GM18868 (cell line): Measurements from ENCODE around the gene NUDCD3.
A peak's percentile ranks its signal among the peaks of the same experiment; 100 is the strongest.
"Not testable (repeated sequence)": the region's sequence is repeated elsewhere in the genome, so short reads cannot be mapped to it uniquely, and the experiment has no call there.

Experiments
- ATAC-seq: cut with Tn5 transposase; IDR thresholded peaks from one replicate; pipeline ENCODE4 v1.9.1; 2021; ENCODE audit warnings: mild to moderate bottlenecking, moderate library complexity; ENCODE audit not compliant: unreplicated experiment

NUDCD3 gene

GRCh38 chr7:44518761-44519160 is 28.3 kb upstream of the NUDCD3 start:
- ATAC-seq = no peak

DNA sequence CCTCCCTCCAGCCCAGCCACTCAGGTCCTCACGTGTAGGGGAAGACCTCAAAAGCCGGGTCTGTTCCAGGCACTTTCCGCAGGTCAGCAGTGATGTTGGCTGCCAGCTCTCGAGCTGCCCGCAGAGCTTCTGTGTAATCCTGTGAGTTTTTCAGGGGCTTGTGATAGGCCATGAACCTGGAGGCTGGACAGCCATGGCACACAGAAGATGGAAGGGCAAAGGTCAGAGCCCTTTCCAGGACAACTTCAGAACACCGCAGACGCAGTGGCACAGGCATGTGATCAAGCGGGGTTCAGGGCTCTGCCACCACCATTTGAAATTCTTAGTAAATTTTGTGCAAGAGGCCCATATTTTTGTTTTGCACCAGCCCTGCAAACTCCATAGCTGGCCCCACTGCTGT is 26.7 kb upstream of the NUDCD3 start:
- no peak for ATAC-seq

- ATAC-seq = no peak
These were observed 25.3 kb upstream of the NUDCD3 start for GRCh38 chr7:44515590-44516268.

DNA sequence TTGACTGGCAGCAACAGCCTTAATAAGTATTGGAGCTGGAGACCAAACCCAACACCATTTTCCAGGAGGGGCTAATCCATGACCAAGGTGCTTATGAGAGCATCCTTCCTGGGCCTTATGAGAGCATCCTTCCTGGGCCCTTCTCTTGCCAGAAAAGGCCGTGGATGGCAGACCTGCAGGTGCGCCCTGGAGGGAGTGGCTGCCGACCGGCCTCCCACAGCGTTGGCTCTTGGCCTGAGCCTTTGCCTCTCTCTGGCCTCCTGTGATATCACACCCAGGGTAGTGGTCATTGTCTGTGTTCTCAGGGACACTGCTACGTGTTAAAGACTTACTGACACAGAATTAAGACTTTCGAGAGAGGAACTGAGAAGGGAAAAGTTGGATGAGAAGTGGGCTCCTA is 22.3 kb upstream of the NUDCD3 start:
- ATAC-seq = no peak

GRCh38 chr7:44511863-44512468 is 21.5 kb upstream of the NUDCD3 start:
- no peak for ATAC-seq

DNA sequence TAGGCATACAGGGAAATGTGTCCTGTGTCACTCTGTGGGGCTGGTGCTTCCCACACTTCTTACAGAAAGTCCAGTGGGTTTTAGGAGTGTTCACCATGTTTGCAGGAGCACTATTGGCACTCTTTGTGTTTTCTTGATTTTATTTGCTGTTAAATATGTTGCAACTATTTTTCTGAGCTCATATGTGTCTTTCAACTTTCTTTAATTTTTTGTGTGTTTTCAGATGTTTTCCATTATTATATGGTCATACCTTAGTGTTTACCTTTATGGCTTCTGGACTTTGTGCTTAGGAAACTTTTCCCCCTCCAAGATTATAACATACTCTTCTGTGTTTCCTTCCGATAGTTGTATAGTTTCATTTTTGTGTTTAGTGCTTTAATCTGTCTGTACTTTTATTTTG is 20.8 kb upstream of the NUDCD3 start:
- no peak for ATAC-seq

DNA sequence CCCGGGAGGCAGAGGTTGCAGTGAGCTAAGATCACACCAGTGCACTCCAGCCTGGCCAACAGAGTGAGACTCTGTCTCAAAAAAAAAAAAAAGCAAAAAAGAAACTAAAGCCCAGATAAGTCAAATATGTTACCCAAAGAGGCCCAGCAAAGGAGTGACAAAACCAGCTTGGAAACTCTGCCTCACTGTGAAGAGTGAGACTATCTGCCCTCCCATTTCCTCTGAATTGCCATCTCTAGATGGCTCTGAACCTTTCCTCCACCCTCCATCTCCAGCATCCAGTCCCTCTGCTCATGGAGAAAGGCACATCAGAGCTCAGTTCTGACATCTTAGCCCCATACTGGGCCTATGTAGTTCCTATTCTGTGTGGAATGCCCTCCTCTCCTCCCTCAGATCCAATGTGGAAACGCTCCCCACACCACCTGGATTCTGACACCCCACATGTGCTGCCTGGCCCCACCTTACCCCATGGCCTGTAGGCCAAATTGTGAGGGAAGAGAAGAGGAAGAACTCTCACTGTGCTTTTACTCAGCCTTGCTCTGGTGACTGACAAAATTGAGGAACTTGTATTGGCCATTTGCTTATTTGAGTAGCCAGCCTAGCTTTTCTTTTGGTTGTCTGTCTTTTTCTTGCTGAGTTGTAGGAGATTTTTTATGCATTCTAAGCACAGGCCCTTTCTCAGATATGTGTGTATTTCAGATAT is 18.0 kb upstream of the NUDCD3 start:
- no peak for ATAC-seq

GRCh38 chr7:44506592-44507288 is 16.3 kb upstream of the NUDCD3 start:
- ATAC-seq = not testable (repeated sequence)

DNA sequence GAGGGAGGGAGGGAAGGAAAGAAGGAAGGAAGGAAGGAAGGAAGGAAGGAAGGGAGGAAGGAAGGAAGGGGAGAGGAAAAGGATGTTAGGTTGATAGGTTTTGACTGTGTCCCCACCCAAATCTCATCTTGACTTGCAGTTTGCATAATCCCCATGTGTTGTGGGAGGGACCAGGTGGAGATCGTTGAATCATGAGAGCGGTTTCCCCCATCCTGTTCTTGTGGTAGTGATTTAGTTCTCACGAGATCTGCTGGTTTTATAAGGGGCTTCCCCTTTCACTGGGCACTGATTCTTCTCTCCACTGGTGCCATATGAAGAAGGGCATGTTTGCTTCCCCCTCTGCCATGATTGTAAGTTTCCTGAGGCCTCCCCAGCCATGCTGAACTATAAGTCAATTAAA is 15.1 kb upstream of the NUDCD3 start:
- ATAC-seq = no peak

- ATAC-seq = no peak
These were observed 7.9 kb upstream of the NUDCD3 start for GRCh38 chr7:44498230-44498954.

GRCh38 chr7:44497155-44498027 is 6.9 kb upstream of the NUDCD3 start:
- no peak for ATAC-seq

DNA sequence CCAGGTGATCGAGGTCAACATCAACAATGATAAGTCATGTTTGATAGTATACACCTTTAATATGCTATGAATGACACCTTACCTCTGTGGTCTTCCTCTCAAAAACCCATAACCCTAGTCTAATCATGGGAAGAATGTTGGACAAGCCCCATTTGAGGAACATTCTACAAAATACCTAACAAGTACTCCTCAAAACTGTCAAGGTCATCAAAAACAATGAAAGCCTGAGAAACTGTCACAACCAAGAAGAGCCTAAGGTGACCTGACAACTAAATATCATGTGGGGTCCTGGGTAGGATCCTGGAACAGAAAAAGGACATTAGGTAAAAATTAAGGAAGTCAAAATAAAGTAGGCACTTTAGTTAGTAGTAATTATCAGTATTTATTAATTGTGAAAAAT is 5.9 kb upstream of the NUDCD3 start:
- ATAC-seq = no peak

- ATAC-seq = no peak
These were observed 4.5 kb upstream of the NUDCD3 start for GRCh38 chr7:44494960-44495359.

DNA sequence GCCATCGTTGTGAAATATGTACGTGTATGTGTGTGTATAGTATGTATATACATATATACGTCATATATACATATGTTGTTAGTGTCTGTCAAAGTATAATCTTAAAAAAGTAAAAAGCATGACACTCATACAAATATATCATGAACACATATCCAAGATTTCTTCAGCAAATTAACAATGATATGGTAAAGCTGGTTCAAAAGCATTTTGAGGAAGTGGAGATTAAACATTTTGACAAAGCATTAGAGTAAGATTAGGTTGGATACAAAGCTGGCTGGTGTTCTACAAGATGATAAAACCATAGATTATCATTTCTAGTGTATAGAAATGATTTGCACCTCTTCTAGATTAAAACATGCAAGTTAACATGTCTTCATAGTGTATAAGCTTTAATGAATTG is 771 bp upstream of the NUDCD3 start:
- no peak for ATAC-seq

GRCh38 chr7:44489955-44490350 is 505 bp downstream of the NUDCD3 start:
- ATAC-seq = peak; percentile 13

- ATAC-seq = no peak
These were observed 1.5 kb downstream of the NUDCD3 start for GRCh38 chr7:44488955-44489354.

- ATAC-seq = no peak
These were observed 3.8 kb downstream of the NUDCD3 start for GRCh38 chr7:44486693-44487092.

DNA sequence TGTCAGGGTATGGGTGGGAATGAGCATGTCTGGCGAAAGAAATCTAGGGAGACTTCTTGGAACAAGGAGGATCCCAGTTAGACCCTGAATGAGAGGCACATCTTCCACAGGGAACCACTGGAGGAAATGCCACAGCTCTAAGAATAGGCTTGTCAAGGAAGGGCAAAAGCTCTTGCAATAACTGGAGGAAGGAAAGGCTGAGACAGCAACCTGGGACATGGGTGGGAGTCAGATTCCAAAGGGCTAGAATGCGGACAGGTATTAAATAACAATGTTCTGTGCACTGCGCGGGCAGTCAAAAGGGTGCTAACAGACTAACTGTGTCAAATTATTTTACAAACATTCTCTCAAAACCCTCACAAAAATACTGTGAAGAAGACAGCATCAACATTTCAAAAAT is 4.5 kb downstream of the NUDCD3 start:
- no peak for ATAC-seq

DNA sequence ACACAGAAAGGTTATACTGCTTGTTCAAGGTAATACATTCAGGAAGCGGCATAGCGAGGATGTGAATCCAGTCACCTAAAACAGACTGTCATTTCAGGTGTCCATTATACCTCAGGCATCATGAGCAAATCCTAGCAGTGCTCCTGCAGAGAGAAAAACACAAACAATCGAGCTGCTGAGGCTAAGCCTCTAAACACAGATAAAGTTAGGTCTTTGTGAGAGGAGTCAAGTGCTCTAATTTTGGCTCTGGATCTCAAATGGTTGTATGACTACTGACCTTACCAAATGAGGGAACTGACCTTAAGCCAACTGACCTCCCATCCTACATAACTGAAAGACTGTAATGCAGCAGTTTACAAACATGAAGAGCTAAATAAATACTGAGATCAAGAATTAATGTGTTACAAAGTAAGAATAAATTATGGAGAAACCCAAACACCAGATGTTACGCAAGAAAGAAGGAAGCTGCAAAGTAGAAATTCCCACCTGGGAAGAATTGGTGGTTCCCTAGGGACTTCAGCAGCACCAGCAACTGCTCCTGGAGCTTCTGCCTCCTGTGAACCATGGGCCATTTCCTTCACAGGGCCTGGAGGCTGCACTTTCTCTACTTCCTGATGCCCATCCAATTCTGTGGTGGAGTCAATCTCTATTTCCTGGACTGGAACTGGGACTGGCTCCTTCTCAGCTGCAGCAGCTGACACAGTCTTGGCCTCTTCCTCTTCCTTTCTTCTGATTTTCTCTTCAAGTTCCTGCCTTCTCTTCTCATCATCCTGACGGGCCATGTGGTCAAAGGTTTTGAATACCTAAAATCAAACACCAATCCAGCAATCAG is 5.8 kb downstream of the NUDCD3 start:
- ATAC-seq = no peak
